Neuronal stem cell (in vitro differentiated cells): Measurements from ENCODE around the gene MLLT3.

Source experiments
- DNase-seq: peaks from one replicate; pipeline ENCODE4 v3.0.0-alpha.2; 2013; ENCODE audit warnings: low spot score
- H2AFZ ChIP-seq: one replicate; pipeline ENCODE4 v1.6.1; 2013; ENCODE audit warnings: mild to moderate bottlenecking, low read length, inconsistent platforms
- H2AK5ac ChIP-seq: 2 replicates; pipeline ENCODE4 v1.6.1; 2013; ENCODE audit warnings: low read depth, mild to moderate bottlenecking, inconsistent platforms, low read length, moderate library complexity, mixed read lengths
- H2BK120ac ChIP-seq: 2 replicates; pipeline ENCODE4 v1.6.1; 2013; ENCODE audit warnings: low read depth, mild to moderate bottlenecking, inconsistent platforms, low read length, moderate library complexity, mixed read lengths
- H2BK12ac ChIP-seq: one replicate; pipeline ENCODE4 v1.6.1; 2013; ENCODE audit warnings: low read length, inconsistent platforms
- H2BK15ac ChIP-seq: 2 replicates; pipeline ENCODE4 v1.6.1; 2013; ENCODE audit warnings: mild to moderate bottlenecking, low read length, inconsistent platforms, mixed read lengths
- H2BK5ac ChIP-seq: one replicate; pipeline ENCODE4 v1.6.1; 2013; ENCODE audit warnings: inconsistent platforms, mild to moderate bottlenecking, low read length, moderate library complexity
- H3K14ac ChIP-seq: one replicate; pipeline ENCODE4 v1.6.1; 2013; ENCODE audit warnings: low read length, inconsistent platforms
- H3K18ac ChIP-seq: 2 replicates; pipeline ENCODE4 v1.6.1; 2013; ENCODE audit warnings: low read length, inconsistent platforms
- H3K23ac ChIP-seq: 2 replicates; pipeline ENCODE4 v1.6.1; 2013; ENCODE audit warnings: low read depth, mild to moderate bottlenecking, mixed read lengths, low read length, inconsistent platforms; ENCODE audit not compliant: poor library complexity
- H3K27ac ChIP-seq: replicated peaks from 3 replicates; pipeline ENCODE4 v1.5.1; 2013; ENCODE audit warnings: low read length, inconsistent platforms
- H3K27me3 ChIP-seq, 3 experiments: 2 replicates each; pipeline ENCODE4 v1.6.1; 2013; ENCODE audit warnings: low read length in 3 of 3, mild to moderate bottlenecking in 2 of 3, inconsistent platforms in 1 of 3, low read depth in 1 of 3, mixed read lengths in 1 of 3, moderate library complexity in 1 of 3; ENCODE audit not compliant: control insufficient read depth in 3 of 3, insufficient read depth in 3 of 3
- H3K36me3 ChIP-seq, 2 donors: replicated peaks in 1 of 2; 2 replicates each; pipeline ENCODE4 v1.6.1; 2013; ENCODE audit warnings: low read length in 2 of 2; ENCODE audit not compliant: control insufficient read depth in 2 of 2, insufficient read depth in 2 of 2
- H3K4ac ChIP-seq: 2 replicates; pipeline ENCODE4 v1.6.1; 2013; ENCODE audit warnings: inconsistent platforms, mild to moderate bottlenecking, low read length, moderate library complexity
- H3K4me1 ChIP-seq, 2 donors: 1 replicate in 1 of 2; 2 replicates in 1 of 2; pipeline ENCODE4 v1.6.1; 2013; ENCODE audit warnings: low read length in 2 of 2, low read depth in 1 of 2; ENCODE audit not compliant: control insufficient read depth in 2 of 2, insufficient read depth in 1 of 2
- H3K4me2 ChIP-seq: one replicate; pipeline ENCODE4 v1.6.1; 2013; ENCODE audit warnings: mild to moderate bottlenecking, low read length, inconsistent platforms; ENCODE audit not compliant: insufficient read depth, poor library complexity, severe bottlenecking
- H3K4me3 ChIP-seq, 2 donors: 2 replicates each; pipeline ENCODE4 v1.5.1; 2013; ENCODE audit warnings: low read length in 2 of 2, mild to moderate bottlenecking in 2 of 2, inconsistent platforms in 1 of 2, moderate library complexity in 1 of 2
- H3K79me1 ChIP-seq: one replicate; pipeline ENCODE4 v1.6.1; 2013; ENCODE audit warnings: low read depth, mild to moderate bottlenecking, inconsistent platforms, low read length, moderate library complexity
- H3K9ac ChIP-seq: one replicate; pipeline ENCODE4 v1.6.1; 2013; ENCODE audit warnings: mild to moderate bottlenecking, low read depth, low read length, inconsistent platforms; ENCODE audit not compliant: poor library complexity
- H3K9me3 ChIP-seq, 2 donors: replicated peaks in 1 of 2; 2 replicates each; pipeline versions ENCODE3 to v1.6.1; 2013; ENCODE audit warnings: low read length in 2 of 2, mild to moderate bottlenecking in 2 of 2, inconsistent platforms in 1 of 2, low read depth in 1 of 2, mixed read lengths in 1 of 2, moderate library complexity in 1 of 2; ENCODE audit not compliant: control insufficient read depth in 2 of 2, insufficient read depth in 1 of 2
- H4K8ac ChIP-seq: one replicate; pipeline ENCODE4 v1.6.1; 2013; ENCODE audit warnings: low read depth, mild to moderate bottlenecking, inconsistent platforms, low read length, moderate library complexity
- H4K91ac ChIP-seq: one replicate; pipeline ENCODE4 v1.6.1; 2013; ENCODE audit warnings: low read length, low read depth, mild to moderate bottlenecking, inconsistent platforms; ENCODE audit not compliant: poor library complexity
- WGBS, 2 donors: extraction: QIAGEN DNeasy Blood & Tissue Kit; methylation state at CpG; one replicate each; pipeline ENCODE4 v1.1.7; 2013; ENCODE audit warnings: missing lambda C conversion rate in 2 of 2, mixed read lengths in 1 of 2; ENCODE audit not compliant: insufficient read length in 2 of 2, insufficient replicate concordance in 1 of 2; ENCODE audit errors: extremely low coverage in 2 of 2; 5-methylcytosine and 5-hydroxymethylcytosine counted together

MLLT3 gene

DNA sequence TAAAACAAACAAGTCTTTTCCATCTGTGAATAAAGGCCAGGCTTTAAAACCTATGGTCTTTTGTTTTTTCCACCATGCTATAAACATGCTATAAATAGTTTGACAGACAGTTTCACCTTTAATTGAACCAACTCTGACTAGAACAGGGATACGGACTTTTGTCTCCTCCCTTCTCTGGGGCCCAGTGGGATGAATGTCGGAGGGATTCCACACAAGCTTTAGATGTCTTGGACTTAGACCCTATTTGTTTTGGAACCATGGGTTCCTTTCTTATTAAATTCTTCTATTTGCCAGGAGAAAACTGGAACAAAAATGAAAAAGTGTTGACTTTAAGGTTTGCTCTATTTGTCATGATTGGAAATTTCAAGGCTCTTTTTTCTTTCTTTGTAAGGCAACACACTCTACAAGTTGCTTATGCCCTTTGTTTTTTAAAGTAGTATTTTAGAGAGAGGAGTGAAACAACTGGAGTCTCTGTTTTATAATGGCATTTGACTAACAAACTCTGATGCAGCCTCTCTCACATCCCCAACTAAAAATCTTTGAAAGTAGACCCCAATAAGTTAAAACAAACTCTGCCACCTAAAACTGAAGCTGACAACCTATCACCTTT, 145.3 kb downstream of the MLLT3 start:
- Histone ChIP-seq H3K14ac (no peak overlapping the region), H2BK15ac (no peak overlapping the region), H3K79me1 (no peaks in the 10 kb centered on the region), H2BK5ac (no peak overlapping the region), H3K23ac (no peak overlapping the region), H3K9ac (no peak overlapping the region), H3K9me3 (no peaks in the 10 kb centered on the region), H3K4me1 (peaks cover 3 to 6% of the 10 kb centered on the region in 2 donors), H2BK120ac (no peak overlapping the region), H3K27me3 (no peaks in the 10 kb centered on the region), H3K36me3 (no peaks in the 10 kb centered on the region), H3K27ac (no peak overlapping the region), H2AFZ (no peak overlapping the region), H4K91ac (no peak overlapping the region), H3K18ac (no peak overlapping the region), H3K4me2 (no peak overlapping the region), H3K4me3 (no peak overlapping the region), H3K4ac (no peak overlapping the region), H4K8ac (no peak overlapping the region), H2BK12ac (no peak overlapping the region), H2AK5ac (no peak overlapping the region)
- DNase-seq, result peak; percentile 17
- WGBS, 2 donors, result no CpG with 5 or more reads among the region's 2 CpGs

- WGBS, 2 donors, result no CpG with 5 or more reads among the region's 5 CpGs
These were observed 147.8 kb downstream of the MLLT3 start for GRCh38 chr9:20474496-20474895.

GRCh38 chr9:20473515-20474013, 148.7 kb downstream of the MLLT3 start:
- H3K79me1 ChIP-seq, result no peaks in the 10 kb centered on the region
- no peaks in the 10 kb centered on the region for H3K9me3 ChIP-seq
- H3K4me1 ChIP-seq, result peaks cover 3 to 6% of the 10 kb centered on the region in 2 donors
- no peak overlapping the region for H4K91ac ChIP-seq
- no peak overlapping the region for H3K23ac ChIP-seq
- no peak overlapping the region for H3K4ac ChIP-seq
- H3K18ac ChIP-seq, result no peak overlapping the region
- H3K27ac ChIP-seq, result no peak overlapping the region
- DNase-seq, result no peak
- H2BK12ac ChIP-seq, result no peak overlapping the region
- H3K14ac ChIP-seq, result no peak overlapping the region
- H2AFZ ChIP-seq, result no peak overlapping the region
- no peak overlapping the region for H2BK15ac ChIP-seq
- no peaks in the 10 kb centered on the region for H3K36me3 ChIP-seq
- no peak overlapping the region for H3K4me3 ChIP-seq
- H3K4me2 ChIP-seq, result no peak overlapping the region
- H2BK120ac ChIP-seq, result no peak overlapping the region
- H3K27me3 ChIP-seq, result no peaks in the 10 kb centered on the region
- H3K9ac ChIP-seq, result no peak overlapping the region
- no peak overlapping the region for H4K8ac ChIP-seq
- no peak overlapping the region for H2BK5ac ChIP-seq
- no peak overlapping the region for H2AK5ac ChIP-seq

More at GRCh38 chr9:20474496-20474895, 147.8 kb downstream of the MLLT3 start:
- Histone ChIP-seq H2AK5ac (no peak overlapping the region), H3K18ac (no peak overlapping the region), H4K8ac (no peak overlapping the region), H2BK5ac (no peak overlapping the region), H4K91ac (no peak overlapping the region), H3K36me3 (no peaks in the 10 kb centered on the region), H3K4me2 (no peak overlapping the region), H3K9ac (no peak overlapping the region), H3K4ac (no peak overlapping the region), H3K23ac (no peak overlapping the region), H3K9me3 (no peaks in the 10 kb centered on the region), H3K4me3 (no peak overlapping the region), H2BK15ac (no peak overlapping the region), H3K14ac (no peak overlapping the region), H2BK12ac (no peak overlapping the region), H3K79me1 (no peaks in the 10 kb centered on the region), H3K27me3 (no peaks in the 10 kb centered on the region), H3K27ac (no peak overlapping the region), H3K4me1 (peaks cover 3 to 6% of the 10 kb centered on the region in 2 donors), H2AFZ (no peak overlapping the region), H2BK120ac (no peak overlapping the region)
- no peak for DNase-seq

DNA sequence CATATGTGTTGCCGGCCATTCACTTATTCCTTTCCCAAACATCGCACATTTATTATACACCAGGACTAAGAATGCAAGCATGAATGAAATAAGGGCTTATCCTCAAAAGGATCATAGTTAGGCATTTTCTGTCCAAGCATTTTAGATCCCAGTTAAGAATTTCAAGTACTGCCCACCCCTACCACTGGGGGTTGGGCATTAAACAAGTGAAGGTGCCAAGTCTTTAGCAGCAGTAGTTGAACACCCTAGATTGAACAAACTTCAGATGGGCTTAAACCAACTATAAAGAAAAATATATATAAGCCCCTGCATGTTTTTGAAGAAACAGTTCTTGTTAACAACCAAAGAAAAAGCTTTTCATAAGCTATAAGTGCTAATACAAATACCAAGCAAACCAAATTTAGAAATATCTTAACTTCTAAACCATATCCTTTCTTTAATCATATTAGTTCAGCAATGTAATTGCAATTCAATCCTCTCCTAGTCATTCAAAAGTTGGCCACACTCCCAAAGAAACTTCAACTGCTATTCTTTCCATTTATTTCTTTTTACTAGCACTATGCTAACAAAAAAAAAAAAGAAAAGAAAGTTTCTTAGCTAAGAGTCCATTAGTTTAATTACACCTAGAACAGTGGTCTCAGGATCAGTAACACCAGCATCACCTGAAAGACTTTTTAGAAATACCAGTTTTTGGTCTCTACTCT, 149.8 kb downstream of the MLLT3 start:
- Histone ChIP-seq H3K79me1 (no peaks in the 10 kb centered on the region), H3K36me3 (no peaks in the 10 kb centered on the region), H3K4me3 (no peak overlapping the region), H3K9me3 (no peaks in the 10 kb centered on the region), H3K27me3 (no peaks in the 10 kb centered on the region), H2AK5ac (no peak overlapping the region), H3K9ac (no peak overlapping the region), H3K4ac (no peak overlapping the region), H3K27ac (no peak overlapping the region), H2BK5ac (no peak overlapping the region), H2BK15ac (no peak overlapping the region), H3K4me2 (no peak overlapping the region), H2BK120ac (no peak overlapping the region), H3K4me1 (peaks cover 0 to 6% of the 10 kb centered on the region in 2 donors), H2AFZ (no peak overlapping the region), H3K18ac (no peak overlapping the region), H4K8ac (no peak overlapping the region), H4K91ac (no peak overlapping the region), H3K14ac (no peak overlapping the region), H2BK12ac (no peak overlapping the region), H3K23ac (no peak overlapping the region)
- WGBS, 2 donors, result no CpG with 5 or more reads among the region's 2 CpGs
- no peak for DNase-seq
